HG02943 (cell line): ENCODE measurements around the gene PHF21B.

ENCODE experiments used
- ATAC-seq: cut with Tn5 transposase; IDR thresholded peaks from one replicate; pipeline ENCODE4 v1.9.1; 2021; ENCODE audit warnings: mild to moderate bottlenecking, low read depth, moderate library complexity; ENCODE audit not compliant: unreplicated experiment

PHF21B gene

DNA sequence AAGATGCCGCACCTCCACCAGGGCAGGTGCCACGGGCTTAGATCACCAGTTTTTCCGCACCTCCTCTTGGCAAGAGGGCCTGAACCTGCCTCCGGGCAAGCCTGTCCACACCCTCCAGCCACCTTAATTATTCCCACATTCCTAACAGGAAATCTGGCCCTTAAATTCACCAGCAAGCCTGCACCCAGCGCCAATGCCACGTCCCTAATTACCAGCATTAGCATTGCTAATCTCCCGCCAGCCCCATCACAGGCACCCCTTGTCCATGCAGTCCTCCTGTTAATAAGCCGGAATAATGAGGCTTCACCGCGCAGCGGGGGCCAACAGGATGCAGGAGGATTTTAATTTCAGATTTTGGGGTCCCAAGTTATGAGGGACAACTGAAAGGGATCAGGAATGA is 69.7 kb downstream of the PHF21B start:
- no peak for ATAC-seq

DNA sequence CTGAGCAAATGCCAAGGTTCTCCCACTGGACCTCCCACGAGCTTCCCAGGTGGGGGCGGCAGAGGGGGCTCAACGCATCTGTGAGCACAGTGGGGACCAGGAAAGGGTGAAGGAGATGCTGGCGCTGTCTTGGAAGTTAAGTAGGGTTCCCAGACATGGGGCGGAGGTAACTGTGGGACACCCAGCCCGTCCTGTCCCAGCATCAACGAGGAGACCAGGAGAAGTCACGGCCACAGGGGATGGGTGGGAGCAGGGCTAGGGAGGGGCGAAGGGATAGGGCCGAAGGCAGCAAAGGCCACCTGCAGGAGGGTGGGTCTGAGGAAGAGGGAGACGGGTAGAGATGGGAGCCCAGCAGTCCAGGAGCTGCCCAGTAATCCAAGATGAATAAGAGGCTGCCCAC is 70.4 kb downstream of the PHF21B start:
- ATAC-seq = no peak

DNA sequence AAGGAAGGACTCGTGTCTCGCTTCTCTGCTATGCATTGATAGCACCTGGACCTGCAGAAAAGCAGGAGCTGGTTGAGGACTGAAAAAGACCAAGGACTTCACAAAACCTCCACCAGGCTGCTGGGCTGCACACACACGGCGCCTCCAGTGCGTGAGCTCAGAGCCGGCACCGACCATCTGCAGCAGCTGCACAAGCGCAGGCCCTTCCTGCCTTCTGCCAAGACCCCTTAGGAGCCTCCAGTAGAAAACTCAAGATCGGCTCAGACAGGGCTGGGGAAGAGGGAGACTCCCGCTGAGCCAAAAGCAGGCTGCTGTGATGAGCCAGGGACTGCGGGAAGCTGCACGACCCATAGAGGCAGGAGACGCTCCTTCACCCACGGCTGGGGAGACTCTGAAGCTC is 70.9 kb downstream of the PHF21B start:
- no peak for ATAC-seq

DNA sequence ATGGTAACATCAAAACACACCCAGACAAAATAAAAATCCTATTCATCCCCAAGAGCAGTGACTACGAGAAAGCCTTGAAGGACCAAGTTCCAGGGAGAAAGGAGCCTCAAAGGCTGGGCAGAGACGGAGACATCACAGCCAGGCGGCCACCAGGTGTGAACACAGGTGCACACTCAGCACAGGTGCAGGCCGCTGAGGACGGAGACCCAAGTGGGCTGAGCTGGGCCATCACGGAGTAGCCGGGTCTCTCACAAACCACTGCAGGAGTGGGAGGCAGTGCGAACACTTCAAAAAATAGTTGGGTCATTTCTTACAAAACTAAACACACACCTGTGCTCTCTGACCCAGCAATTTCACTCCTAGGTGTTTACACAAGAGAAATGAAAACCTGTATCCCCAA is 72.6 kb downstream of the PHF21B start:
- ATAC-seq = no peak

DNA sequence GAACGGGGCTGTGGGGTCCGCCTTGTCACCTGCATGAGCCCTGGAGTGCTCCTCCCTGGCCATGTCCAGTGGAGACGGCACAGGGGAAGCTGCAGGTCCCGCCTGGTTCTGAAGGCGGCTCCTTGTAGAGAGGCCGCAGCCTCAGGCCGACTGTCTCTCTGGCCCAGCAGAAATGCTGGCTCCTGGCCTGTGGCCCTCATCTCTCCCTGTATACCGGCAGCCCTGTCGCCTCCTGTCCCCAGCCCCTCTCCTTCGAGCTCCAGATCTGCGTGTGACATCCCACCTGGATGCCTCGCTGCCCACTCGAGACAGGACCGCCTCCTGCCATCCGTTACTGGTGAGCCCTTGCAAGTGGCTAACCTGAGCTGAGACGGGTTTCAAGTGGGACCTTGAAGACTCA is 73.6 kb downstream of the PHF21B start:
- no peak for ATAC-seq

DNA sequence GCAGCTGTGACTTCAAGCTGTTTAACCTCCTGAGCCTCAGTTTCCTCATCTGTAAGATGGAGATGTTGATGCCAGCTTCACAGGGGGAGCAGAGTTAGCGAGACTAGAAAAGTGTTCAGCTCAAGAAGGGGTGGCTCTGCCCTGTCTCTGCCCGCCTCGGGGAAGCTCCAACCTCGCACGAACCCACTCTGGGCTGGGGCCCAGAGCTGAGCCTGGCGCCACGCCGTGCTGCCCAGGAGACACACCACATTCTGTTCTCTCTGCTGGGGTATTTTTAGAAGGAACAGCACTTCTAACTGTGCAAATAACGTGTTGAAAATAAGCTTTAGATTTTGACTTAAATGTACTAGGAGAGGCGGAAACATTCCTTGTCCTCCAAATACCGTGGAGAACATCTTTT is 74.1 kb downstream of the PHF21B start:
- no peak for ATAC-seq

DNA sequence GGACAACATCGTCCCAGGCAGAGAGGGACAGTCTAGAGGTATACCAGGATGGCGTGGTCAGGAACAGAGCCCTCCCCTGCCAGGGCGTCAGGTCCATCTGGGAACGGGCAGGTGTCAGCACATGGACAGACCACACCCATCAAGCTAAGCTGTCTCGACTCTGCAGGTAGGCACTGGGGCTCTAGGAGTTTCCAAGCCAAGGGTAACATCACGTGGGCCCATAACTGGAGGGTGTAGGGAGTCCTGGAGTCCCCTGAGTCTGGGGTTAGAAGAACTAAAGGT is 75.4 kb downstream of the PHF21B start:
- no peak for ATAC-seq

DNA sequence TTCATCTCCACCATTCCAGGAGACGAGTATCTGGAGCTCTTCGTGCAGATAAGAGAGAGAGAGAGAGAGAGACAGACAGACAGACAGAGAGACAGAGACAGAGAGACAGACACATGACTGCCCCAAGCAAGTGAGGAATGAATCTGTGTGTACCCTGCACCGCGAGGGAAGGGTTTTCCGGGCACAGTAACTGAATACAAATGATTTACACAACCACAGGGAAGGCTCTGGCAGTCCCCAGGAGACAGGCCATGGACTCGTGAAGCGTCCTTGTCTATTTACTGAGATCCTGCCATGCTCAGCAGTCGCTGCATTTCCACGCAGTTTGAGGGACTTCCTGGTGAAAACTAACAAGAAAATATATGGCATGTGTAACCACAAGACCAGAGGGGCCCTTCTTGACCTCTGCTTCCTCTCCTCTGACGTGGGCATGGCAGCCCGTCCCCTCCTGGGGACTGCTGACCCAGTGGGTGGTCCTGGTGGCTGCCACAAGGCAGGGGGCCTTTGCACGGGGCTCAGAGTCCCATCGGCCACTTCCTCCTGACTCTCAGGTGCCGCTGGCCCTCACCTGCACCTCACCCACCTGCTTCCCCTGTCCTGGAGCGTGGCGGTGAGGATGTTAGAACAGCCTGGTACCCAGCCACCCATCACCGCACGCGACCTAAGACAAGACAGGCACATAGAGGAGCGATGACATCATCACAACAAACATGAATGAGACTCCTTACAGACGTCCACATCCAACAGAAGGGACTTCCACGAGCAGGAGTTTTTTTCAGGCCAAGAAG is 75.9 kb downstream of the PHF21B start:
- no peak for ATAC-seq

DNA sequence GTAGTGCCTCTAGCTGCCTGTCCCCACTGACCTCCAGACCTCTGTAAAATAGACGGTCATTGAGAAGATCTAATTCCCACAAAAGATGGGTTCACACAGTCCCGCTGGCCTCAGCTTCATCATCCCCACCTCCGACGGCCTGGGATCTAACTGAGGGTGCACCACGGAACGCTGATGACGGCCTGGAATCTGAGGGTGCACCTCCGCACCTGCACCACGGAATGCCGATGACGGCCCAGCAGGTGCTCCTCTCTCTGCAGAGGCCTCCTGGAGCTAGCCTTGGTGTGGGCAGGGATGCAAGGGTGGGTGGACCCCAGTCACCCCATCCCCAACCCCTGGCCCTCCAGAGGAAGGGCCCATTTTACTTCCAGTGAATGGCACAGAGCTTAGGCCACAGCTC is 77.3 kb downstream of the PHF21B start:
- no peak for ATAC-seq

DNA sequence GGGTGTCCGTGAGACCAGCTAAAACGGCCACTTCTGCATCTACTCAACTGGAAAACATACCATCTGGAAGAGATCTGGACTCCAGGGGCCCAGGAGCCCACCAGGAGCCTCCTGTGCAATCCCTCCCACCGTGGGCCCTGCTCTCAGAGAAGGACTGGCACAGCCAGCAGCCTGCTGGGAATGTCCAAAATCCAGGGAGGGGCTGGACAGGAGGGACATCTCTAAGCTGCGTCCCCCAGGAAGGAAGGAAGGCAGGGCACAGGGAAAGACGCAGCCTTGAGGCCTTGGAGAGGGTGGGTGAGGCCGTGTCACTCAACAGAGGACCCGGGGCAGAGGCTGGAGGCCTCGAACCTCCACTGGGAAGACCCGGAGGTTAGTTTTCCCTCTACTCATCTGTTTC is 78.0 kb downstream of the PHF21B start:
- ATAC-seq = no peak

DNA sequence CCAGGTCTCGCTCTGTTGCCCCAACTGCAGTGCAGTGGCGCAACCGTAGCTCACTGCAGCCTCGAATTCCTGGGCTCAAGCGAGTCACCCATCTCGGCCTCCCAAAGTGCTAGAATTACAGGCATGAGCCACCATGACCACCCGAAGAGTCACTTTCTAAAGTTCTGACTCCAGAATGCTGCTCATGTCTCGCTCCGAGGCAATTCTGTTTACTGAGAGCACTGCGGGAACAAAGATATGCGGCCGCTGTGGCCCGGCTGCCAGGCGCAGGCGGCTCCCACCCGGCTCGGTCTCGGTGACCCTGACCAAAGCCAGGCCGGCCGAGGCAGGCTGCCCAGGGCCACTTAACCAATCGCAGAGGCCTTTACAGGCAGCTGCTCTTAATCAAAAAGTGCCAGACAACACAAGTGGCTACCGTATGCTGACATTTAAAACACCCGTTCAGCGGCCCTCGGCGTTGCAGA is 78.7 kb downstream of the PHF21B start:
- ATAC-seq = no peak

DNA sequence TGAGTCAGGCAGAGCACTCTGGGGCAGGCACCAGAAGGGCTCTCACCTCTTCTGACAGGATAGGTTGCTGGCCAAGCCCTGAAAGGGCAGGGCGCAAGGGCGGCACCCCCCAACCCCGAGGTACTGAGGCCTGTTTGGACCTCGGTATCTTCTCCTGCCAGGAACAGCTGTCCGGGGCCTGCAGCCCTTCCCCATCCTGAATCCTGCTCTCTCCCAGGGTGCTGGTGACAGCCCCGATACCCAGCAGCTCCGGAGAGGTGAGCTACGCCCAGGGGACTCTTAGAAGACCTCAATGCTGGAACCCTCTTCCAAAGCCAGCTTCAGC is 79.1 kb downstream of the PHF21B start:
- ATAC-seq = no peak

DNA sequence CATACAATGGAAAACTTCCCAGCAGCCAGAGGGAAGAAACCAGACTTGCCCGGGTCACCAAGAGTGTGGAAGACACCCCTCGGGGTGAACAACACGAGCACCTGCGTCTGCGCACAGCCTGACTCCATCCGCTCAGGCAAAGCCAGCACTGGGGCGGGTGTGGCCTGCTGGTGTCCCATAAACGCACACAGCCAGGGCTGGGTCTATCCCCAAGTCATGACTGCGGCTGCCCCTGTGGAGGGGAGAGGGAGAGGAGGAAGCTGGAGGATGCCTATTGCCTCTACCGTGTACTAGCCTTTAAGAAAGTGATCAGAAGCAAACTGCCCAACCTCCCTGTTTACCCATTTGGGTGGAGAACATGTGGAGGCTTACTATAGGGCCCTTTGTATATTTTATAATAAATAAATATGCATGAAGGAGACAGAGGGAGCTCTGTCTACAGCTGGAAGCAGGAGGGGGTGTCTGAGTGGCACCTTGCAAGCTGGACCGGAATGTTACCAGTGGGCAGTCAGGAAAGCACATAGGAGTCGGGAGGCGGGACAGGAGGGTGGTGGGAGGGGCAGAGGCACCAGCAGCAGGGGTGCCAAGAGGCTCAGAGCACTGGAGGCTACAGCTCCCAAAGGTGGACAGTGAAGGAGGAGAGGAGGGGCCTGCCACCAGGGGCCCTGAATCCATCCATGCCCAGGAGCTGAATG is 79.6 kb downstream of the PHF21B start:
- ATAC-seq = no peak

DNA sequence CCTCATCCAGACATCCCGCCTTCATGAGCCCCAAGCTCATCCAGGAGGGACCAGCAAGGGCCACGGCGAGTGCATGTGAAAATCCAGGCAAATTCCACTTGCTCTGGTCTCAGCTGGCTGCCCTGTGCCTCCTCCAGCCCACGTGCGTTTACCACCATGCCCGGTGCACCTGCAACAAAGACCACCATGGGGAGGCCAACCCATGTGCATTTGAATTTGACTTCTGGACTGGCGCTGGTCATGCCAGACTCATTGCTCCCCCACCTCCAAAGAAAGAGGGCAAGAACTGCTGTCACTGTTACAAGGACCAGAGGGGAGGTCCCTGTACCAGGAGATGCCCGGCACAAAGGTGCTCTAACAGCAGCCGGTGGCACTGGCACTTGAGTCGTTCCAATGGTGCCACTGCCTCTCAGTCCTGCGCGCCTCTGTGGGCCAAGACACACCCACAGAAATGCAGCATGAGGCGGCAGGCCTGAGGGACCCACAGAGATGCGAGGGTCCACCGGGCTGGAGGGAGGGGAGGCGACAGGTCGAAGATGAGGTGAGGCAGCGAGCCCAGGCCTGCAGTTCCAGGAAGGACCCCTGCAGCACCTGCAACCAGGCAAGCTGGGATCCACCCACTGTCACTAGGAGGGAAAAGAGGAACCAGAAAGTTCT is 80.3 kb downstream of the PHF21B start:
- no peak for ATAC-seq

DNA sequence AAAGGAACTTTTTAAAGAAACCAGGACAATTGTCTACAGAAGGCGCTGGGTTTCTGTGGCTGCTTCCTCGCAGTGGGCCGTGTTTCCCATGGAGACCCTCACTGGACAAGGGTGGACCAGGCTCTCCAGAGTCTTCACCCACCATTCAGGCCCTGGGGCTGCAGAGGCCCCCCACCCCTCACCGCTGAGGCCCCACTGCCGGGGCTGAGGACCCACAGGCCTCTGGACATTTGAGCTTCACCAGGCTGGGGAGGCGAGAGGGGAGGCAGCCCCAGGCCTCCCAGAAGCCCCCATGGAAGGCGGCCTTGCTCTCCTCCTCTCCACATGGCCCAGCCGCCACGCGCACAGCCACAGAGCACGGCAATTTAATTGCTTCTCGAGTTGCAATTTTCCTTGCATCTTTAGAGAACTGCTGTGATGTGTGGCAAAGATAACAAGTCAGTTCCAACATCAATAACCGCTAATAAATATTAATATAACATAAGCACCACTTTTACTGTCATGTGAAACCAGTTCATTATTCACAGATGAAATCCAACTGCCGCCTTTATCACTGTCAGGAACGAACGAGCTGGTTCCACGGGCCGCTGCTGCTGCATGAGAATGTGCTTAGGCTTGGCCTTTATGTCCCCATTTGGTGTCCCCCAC is 81.0 kb downstream of the PHF21B start:
- ATAC-seq = no peak

DNA sequence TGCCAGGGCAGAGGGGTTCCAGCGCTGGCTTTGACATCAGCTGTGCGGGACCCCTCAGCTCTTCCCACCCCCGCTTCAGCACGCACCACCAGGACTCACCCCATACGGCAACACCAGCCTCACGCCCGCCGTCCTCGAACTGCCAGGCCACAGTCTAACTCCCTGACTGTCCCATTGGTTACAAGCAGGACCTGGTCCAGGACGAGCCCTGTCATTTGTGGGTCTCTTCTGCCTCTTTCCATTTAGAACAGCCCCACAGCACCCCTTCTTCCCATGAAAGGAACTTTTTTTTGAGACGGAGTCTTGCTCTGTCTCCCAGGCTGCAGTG is 81.7 kb downstream of the PHF21B start:
- ATAC-seq = no peak

DNA sequence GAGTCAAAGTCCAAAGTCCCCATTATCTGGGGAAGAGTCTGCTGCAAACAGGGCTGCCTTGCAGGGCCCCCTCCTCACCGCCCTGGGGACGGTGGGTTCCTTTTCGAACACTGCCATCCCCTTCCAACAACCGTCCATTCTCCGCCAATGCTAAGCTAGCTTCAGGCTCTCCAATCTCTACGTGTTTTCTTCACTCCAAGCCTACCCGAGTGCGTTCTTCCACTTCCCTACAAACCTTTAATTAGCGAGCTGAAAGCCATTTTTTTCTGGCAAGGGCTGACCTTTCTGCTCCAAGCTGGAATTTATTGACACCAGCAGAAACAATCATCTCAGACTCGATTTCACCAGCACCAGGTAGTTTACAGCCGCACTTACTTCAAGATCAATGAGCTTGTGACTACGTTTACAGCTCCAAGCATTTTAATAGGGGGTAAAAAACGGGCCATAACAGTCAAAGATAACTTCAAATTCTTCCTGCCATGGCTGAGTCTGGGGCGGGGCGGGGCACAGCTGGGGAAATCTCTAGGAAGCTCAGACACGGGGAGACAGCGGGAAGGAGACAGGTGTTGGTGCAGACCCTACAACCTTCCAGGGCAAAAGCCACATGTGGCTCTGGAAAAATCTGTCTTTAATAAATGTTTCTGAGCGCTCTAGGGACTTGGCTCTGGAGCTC is 82.2 kb downstream of the PHF21B start:
- no peak for ATAC-seq

DNA sequence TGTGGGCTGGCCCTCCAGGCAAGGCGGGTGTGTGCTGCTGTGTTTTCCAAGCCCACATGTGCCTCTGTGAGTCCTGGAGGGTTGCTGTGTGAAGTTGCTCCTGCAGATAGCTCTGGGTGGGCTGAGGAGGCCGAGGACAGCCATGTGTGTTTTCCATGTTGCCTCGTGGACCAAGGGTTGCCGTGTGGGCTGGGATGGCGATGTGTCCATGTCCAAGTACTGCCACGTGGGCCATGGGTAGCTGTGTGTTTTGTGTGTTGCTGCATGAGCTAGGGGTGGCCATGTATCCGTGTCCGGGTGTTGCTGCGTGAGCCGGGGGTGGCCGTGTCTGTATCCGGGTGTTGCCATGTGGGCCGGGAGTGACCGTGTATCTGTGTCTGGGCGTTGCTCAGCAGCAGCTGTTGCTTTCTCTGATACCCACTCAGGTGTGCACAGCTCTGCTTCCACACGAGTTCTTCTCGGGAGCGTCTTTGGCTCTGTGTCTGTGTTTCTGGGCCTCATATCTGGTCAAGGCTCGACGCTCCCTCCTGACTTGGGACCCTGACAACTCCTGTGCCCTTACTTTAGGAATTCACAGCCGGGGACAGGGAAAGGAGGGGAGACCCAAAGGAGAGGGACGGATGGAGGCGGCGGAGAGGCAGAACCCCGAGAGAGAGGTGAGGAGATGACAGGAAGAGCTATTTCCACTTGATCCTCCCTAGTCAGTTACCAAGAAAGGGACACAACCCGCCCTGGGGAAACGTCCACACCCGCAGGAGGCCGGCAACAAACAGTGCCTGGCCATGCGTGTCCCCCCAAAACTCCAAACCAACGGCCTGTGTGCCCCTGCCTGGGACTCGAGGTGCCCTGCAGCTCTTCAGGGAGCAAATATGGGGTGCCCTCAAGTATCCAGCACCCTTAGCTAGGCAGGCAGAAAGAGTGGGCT is 83.1 kb downstream of the PHF21B start:
- no peak for ATAC-seq

DNA sequence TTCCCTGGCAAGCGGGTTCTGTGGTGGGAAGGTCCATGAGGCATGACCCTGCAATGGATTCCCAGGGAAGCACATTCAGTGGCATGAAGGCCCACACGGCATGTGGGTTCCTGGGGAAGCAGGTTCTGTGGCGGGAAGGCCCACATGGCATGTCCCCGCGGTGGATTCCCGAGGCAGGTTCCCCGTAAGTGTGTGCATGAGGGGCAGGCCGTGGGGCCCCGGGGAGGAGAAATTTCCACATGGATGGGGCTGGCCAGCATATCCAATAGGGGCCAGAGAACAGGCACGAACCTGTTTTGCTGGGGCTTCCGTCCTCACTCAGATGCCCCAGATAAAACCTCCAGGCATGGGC is 83.7 kb downstream of the PHF21B start:
- no peak for ATAC-seq

DNA sequence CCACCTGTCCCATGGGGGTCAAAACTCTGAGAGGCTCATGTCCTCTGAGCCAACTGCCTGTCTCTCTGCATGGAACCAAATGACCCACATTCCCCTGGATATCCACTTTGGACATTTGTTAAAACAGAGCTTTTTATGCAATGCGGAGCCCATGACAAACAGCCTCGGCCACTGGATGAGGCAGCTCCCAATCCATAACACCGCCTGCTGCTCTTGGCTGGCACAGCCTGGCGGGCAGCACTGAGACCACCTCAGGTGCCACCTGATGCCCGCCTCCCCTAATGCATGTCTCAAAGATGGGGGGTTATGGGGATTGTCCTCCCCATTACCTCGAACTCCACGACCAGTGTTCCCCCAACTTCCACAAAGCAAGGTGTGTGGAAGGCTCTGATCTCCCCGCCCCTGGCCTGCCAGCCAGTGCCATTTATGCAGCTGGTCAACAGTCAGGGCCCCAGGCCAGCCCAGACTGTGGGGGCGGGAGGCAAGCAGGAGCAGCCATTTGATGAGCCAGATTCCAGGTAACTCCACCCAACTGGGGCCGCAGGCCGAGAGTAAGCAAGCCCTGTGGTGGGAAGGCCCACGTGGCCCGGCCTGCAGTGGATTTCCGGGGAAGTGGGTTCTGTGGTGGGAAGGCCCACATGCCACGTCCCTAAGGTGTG is 84.2 kb downstream of the PHF21B start:
- no peak for ATAC-seq
